Kidney glomerular epithelial cell (primary cell): Measurements from ENCODE around the gene IRGQ.
"Not testable (repeated sequence)": the region's sequence is repeated elsewhere in the genome, so short reads cannot be mapped to it uniquely, and the experiment has no call there.

Source experiments
- DNase-seq: peaks from one replicate; lab custom pipeline; 2025; lab: John Stamatoyannopoulos, UW

The IRGQ gene

DNA sequence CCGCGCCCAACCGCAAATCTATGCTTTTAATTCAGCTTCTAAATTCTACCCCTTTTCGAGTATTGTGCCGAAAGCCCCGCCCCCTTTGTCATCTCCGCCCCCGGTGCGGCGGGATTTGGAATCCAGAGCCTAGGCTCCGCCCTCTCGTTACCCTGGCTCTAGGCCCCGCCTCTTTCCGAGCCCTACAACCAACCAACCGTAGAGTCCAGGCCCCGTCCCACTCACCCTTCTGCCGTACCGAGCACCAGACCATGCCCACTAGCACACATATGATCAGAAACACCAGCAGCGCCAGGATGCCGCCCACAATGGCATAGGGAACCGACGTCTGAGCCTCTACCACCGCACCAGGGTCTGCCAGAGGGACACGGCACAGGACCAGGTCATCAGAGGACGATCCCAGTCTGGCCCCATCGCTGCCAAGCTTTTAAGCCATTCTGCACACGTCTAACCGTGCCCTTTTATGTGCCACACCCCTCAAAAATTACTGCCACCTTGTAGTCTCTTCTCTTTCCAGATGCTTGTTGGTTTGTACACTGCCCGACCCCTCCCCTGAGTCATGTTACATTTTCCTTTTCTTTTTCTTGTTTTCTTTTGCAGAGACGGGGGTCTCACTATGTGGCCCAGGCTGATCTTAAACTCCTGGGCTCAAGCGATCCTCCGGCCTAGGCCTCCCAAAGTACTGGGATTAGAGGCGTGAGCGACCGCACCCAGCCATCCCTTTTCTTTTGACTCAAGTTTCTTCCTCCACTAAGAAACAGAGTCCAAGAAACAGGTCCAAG, 28.1 kb upstream of the IRGQ start:
- DNase-seq, result no peak

DNA sequence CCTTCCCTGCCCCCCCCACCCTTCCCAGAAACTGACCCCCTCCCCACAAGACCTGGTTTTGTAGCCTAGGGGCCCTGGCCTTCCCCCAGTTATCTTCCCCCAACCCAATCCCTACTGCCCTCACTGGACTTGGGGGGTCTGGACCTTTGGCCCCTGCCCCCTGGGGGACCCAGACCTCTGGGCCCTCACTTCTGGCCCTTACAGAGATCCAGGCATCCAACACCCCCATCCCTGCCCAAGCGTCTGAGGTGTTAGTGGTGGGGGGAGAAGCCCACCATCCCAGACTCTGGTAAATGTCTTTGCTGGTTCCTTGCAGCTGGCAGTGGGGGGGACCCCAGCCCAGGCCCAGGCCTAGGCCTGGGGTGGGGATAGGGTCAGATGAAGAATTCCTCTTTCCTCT, 27.0 kb upstream of the IRGQ start:
- no peak for DNase-seq

DNA sequence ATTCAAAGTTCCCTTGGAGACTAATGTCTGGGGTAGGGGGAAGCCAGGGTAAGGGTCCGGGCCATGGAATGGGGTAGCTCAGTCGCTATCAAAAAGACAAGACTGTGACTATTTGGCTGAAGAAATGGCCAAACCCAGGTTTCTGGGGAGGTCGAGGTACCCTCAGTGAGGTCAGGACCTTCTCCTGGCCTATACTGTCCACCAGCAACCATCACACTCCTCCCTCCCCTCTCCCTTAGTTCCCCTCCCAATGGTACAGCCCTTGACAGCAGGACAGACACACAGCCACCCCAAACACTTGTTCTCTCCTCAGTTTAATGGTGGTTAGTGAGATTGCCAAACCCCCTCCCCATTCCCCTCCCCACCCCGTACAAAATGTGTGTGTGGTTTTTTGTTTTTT, 26.1 kb upstream of the IRGQ start:
- no peak for DNase-seq

DNA sequence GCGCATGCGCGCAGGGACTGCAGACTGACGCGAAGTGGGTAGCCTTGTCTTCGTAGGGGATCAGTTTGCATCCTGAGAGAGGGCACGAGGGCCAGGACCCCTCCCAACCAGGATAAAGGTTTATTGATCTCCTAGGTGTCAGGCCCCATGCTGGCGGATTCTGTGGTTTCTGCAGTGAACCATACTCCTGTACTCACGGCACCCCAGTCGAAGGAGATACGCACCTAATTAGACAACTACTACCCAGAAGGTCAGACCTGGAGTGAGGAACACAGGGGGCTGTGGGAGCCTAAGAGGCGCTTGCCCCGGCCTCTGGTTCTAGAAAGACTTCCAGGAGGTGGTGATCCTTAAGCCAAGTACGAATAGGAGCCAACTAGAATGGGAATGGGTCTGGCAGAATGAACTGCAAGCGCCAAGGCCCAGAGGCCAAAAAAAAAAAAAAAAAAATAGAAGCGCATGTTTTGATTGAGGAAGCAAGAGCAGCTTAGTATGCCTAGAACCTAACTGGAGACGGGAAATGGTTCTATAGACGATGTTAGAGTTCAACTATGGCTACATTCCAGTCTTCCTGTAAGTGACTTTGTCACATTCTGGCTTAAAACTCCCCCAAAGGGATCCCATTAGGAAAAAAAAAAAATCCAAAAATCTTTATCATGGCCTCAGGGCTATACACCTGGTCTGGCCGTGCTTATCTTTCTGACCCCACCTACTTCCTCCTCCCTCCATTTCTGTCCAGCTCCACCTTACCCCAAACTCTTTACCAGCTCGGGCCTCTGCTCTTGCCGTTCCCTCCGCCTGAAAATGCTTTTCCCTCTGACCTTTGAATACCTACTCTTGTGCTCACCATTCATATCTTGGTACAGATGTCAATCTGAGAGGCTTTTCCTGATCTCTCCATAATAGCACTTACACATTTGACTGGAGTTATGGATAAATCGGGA, 24.4 kb upstream of the IRGQ start:
- no peak for DNase-seq

DNA sequence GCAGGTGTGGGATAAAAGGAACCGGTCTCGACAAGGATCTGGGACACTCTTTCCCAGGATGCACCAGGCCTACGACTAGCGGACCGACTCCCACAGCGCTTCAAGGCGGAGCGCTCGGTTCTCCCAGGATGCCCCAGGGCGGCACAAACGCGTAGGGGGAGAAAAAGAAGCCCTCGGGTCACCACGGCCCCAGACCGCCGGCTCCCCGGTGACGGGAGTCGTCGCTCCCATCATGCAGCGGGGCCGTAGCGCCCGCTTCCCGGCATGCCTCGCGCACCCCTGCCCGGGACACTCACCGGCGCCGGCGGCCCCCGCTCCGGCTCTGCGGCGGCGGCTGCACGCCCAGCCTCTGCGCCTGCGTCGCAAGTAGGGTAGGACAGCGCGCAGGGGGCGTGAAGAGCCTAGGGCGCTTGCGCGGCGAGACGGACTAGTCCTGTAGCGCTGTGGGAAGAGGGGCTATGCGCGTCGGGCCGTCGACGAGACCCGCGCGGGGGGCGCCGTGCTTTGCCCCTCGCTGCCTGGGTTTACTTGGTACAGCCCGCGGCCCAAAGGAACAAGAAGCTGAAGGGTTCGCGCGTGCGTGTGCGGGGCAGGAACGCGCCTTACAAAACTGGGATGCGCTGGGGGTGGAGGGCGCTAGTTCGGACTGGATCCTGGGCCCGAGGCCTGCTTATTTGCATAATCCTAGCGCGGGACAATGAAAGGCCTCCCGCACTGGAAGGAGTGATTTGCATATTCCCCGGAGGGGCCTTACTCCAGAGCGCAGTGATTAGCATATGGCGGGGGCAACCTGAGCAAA, 23.5 kb upstream of the IRGQ start, which contains the start of gene ZNF428:
TSS of gene ZNF428 (minus strand) at position 368 of the 799 bp plus-strand sequence. CDS start 5,325 bp downstream, outside the sequence.
- peak; percentile 76 for DNase-seq

DNA sequence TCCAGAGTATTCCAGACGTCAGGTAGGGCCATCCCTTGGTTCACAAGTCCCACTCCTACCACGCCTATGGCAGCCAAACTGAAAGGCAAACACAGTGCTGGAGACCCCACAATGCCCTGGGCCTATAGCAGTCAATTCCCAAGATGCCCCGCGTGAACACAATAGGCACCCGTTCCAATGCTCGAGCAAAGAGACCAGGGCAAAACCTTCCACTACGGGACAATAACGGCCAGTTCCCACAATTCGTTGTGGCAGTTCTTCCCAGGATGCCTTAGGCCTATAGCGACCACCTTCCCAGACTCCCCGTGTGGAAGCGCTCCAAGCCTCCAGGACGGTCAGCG, 23.0 kb upstream of the IRGQ start:
- DNase-seq, result peak; percentile 50

DNA sequence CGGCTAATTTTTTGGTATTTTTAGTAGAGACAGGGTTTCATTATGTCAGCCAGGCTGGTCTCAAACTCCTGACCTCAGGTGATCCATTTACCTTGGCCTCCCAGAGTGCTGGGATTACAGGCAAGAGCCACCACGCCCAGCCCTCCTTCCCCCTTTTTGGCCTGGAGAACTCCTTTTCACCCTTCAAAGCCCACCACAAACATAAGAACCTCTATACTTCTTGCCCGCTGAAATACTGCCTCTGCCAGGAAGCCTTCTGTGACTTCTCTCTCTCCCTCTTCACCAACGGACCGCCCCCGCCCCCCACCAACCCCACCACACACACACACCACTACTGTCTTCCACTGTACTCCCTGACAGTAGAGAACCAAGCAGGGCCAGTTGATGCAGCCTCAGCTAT, 21.0 kb upstream of the IRGQ start:
- no peak for DNase-seq

DNA sequence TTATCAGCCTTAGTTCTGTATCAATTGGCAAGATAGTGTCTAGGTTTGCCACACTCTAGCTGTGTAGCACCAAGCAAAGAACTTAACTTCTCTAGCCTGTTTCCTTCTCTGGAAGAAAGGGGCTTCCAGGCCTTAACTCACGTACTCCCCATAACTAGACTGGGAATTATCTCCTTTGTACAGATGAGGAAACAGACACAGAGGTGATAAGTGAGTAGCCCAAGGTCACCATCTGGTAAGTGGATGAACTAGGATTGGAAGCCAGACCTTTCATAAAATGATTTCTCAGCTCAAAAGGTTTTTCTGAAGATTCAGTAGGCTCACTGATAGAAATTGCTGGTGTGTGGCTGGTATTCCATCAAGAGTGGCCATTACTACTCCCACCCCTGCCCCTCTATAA, 20.4 kb upstream of the IRGQ start:
- DNase-seq, result no peak

DNA sequence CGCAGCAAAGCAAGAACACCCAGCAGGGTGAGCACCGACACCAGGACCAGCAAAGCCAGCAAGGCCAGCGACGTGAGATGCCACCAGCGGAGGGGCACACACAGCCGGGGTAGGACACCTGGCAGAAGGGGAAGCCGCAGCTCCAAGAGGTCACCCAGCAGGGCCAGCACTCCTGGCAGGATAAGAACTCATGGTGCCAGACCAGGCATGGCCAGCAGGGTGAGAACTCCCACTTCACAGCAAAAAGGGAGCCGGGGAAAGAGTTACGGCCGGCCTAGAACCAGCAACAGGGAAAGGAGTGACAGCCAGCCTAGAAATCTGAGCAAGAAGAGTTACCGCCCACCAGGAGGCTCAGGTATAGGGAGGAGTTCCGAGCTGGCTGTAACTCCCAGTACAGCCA, 16.4 kb upstream of the IRGQ start:
- DNase-seq, result no peak

DNA sequence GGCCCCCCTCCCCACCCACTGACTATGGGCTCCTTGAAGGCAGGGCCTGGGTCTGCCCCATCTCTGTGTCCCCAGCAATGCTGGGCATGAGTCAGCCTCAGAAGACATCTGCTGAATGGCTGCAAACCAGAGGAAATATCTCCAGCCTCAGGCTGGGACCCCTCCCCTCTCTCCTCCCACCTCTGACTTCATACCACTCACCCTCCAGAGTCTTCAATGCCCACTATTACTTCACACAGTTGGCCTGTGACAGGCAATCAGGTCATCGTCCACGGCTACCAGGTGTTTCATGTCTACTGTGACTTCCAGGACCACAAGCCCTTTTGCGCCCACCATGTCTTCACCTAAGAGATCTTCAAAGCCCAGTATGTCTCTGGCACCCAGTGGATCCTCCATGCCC, 15.9 kb upstream of the IRGQ start, which contains the start of gene SRRM5:
TSS of gene SRRM5 (plus strand) at position 301 of the 400 bp plus-strand sequence. CDS start at position 335, 34 bp downstream.
- no peak for DNase-seq

DNA sequence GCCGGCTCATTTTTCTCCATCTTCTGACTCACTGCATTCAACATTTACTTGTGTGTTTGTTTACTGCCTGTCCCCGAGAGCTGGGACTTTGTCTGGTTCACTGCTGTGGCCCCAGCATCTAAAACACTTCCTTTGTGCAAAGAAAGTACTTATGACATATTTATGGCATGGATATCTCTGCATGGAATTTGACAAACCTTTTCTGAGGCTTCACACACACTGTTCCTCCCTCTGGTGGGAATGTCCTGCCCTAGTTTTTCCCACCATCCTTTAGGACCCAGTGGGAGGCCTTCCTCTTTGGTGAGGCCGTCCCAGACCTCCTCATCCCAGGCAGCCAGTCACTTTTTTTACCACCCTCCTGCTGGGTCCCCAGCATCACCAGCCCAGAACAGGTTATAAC, 14.6 kb upstream of the IRGQ start:
- no peak for DNase-seq

DNA sequence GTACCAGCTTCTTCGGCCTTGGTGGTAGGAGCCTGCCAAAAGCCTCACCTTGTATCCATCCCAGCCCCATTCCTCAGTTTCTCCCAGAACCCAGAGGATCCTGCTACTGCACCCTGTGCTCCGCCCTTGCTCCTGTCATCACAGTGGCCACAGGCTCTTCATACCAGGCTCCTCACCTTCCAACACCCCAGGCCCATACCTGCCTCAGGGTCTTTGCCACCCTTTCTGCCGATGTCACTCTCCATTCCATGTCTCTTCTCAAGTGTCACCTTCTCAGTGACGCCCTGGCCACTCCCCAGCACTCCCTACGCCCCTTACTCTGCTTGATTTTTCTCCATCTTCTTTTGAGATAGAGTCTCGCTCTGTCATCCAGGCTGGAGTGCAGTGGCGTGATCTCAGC, 13.9 kb upstream of the IRGQ start:
- DNase-seq, result no peak

DNA sequence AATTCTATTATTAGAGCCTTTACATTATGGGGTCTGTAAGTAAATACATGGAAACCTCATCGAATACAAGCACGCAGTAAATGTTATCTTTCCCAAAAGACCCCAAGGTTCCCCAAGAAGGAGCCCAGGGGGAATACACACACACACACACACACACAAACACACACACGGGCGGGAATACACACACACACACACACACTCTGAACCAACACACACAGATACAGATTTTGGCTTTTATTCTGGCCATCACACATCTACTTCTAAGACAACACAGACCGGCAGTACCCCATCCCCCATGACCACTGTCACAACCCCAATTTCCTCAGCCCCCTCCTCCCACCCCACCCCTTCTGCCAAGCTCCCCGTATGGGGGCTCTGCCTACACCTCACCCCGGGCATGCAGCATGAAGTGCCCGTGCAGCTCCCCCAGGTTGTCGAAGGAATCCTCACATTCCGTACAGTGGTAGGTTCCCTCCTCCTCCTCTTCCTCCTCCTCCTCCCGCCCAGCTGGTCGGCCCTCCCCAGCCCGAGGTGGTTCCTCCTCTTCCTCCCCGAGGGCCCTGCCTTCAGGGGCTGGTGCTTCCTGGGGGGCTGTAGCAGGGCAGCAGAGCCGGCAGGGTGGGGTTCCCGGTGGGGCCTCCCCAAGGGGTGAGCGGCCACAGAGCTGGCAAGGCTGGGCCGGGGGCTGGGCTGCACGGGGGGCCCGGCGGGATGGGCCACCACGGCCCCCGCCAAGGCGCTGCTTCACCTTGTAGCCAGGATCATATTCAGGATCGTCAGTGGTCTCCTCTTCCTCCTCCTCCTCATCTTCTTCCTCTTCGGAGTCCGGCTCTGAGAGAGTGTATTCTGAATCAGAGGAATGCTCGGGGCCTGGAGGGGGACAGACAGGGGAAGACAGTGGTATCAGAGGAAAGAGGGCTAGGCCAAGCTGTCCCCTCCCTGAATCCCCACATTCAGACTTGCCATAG, 11.6 kb upstream of the IRGQ start:
- DNase-seq, result no peak

DNA sequence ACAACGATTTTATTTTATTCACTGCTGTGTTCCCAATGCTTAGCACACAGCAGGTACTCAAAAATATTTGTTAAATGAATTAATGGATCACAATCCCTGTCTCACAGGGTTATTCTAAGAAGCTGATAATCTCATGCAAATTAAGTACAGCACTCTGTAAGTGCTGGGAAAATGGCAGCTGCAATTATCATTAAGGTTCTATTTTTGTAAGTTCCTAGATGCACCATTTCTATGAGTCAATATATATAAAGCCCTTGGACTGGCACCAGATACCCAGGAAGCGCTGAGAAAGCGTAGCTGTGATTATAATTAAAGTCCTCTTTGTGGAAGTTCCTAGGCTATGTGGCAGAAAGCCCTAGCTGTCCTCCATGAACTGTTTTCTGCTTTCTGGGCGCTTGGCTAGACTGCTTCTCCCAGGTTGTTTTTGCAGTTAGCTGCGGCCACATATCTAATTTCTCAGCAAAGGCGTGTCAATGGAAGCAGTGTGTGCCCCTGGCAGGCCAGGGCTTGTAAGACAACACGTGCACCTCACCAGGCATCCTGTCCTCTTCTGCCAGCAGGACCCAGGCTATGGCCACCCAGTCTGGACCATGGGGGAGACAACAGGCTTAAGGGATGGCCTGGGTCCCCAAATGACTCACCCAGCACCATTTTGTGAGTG, 10.8 kb upstream of the IRGQ start:
- DNase-seq, result no peak

DNA sequence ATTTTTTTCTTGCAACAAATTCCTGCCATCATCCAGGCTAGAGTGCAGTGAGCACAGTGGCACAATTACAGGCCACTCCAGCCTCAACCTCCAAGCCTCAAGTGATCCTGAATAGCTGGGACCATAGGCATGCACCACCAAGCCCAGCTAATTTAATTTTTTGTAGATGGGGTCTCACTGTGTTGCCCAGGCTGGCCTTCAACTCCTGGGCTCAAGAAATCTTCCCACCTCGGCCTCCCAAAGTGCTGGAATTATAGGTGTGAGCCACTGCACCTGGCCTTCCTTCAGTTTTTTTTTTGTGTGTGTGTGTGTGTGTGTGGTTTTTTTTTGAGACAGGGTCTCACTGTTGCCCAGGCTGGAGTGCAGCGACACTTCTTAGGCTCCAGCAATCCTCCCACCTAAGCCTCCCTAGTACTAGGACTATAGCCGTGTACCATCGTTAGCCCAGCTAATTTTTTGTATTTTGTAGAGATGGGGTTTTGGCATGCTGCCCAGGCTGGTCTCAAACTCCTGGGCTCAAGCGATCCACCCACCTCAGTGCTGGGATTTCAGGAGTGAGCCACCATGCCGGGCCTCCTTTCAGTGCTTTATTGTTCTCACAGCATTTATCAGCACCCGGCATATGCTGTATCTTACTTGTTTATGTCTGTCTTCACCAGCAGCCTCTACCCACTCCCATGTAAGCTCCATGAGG, 10.1 kb upstream of the IRGQ start:
- no peak for DNase-seq

DNA sequence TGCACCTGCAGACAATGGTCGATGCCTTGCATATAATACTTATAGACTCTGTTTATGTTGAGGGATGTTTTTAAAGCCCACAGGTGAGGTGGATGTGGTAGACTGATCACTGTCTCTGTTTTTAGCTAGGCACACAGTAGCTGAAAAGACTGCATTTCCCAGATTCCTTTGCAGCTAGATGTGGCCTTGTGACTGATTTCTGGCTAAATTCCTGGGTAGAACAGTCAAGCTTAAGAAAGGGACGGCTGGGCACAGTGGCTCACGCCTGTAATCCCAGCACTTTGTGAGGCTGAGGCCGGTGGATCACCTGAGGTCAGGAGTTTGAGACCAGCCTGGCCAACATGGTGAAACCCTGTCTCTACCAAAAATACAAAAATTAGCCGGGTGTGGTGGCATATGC, 4.4 kb upstream of the IRGQ start:
- not testable (repeated sequence) for DNase-seq

DNA sequence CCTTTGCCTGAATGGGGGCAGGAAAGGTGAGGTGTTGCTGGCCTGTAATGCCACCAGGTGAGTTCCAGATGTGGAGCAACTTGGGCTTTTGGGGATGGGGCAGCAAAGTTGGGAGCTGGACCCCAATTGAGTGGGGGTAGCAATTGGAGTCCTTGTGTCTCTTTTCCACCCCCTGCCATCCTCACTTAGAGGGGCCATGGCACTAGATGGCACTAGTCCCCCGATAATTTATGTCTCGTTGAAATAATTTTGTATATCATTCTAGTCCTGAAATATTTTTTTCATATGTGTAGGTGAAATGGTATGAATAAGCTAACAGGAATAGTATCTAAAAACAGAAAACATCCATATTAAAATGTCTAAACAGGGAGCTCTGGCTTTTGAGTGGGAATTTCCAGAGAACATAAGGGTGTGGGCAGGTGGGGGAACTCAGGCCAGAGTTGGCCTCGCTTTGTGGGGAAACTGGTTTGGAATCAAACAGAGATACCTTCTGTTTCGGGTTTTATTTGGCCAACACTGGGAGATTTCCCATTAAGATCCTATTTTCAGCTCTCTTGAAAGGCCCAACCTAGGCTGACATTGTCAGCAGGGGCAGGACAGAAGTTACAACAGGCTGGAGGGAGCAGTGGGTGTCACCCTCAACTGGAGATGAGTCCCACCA, 3.8 kb upstream of the IRGQ start:
- DNase-seq, result no peak

DNA sequence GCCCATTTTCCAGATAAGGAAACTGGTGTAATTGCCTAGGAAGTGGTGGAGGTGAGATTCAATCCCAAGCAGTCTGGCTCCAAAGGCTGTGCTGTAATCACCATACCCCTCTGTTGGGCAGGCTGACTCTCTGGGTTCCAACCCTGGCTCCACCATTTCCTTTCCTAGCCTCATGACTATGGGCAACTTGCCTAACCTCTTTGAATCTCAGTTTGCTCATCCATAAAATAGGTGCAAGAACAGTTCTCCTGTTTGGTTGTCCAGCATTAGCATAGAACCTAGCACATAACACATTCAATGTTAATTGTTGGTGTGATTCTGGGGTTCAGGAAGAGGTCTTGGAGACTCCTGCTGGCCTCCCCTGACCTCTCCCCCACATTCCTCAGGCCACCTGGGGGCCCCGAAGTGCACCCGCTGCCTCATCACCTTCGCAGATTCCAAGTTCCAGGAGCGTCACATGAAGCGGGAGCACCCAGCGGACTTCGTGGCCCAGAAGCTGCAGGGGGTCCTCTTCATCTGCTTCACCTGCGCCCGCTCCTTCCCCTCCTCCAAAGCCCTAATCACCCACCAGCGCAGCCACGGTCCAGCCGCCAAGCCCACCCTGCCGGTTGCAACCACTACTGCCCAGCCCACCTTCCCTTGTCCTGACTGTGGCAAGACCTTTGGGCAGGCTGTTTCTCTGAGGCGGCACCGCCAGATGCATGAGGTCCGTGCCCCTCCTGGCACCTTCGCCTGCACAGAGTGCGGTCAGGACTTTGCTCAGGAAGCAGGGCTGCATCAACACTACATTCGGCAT, 2.7 kb upstream of the IRGQ start:
- no peak for DNase-seq

DNA sequence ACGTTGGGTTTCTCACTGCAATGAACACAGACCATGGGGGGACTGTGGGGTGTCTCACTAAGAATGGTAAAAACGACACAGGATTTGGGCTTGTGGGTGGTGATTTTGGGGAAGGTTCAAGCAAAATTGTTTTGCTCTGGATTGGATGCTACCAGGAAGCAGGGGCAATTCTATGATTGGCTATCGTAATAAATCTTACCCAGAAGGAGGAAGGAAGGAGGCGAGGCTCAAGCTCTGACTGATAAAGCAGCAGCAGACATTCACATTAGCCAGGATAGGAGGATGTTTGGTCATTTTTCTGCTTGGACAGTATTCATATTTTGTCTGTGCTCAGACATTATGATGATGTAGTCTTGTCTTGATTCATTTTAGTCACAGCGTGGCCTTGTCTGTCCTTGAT, 1.9 kb upstream of the IRGQ start:
- no peak for DNase-seq
